GM15510 (cell line): ENCODE measurements around the gene DDX31.

Experiments
- POLR2A ChIP-seq: IDR thresholded peaks from 3 replicates; pipeline ENCODE4 v1.6.1; 2011; ENCODE audit warnings: borderline replicate concordance; ENCODE audit not compliant: insufficient read length; ENCODE audit errors: extremely low read depth

The DDX31 gene

GRCh38 chr9:132556235-132556634, 113.5 kb downstream of the DDX31 start:
- TF ChIP-seq POLR2A, result no peak

- no peak for TF ChIP-seq POLR2A
These were observed 114.3 kb downstream of the DDX31 start for GRCh38 chr9:132555528-132555927.

GRCh38 chr9:132554755-132555154, 115.0 kb downstream of the DDX31 start:
- TF ChIP-seq POLR2A, result no peak

- no peak for TF ChIP-seq POLR2A
These were observed 117.7 kb downstream of the DDX31 start for GRCh38 chr9:132552041-132552440.

GRCh38 chr9:132551556-132551955, 118.2 kb downstream of the DDX31 start:
- no peak for TF ChIP-seq POLR2A

GRCh38 chr9:132548751-132549640, 120.8 kb downstream of the DDX31 start:
- TF ChIP-seq POLR2A, result no peak

- no peak for TF ChIP-seq POLR2A
These were observed 121.6 kb downstream of the DDX31 start for GRCh38 chr9:132547976-132548730.

- TF ChIP-seq POLR2A, result no peak
These were observed 122.3 kb downstream of the DDX31 start for GRCh38 chr9:132547436-132547835.

GRCh38 chr9:132547052-132547431, 122.7 kb downstream of the DDX31 start:
- TF ChIP-seq POLR2A, result no peak

GRCh38 chr9:132546148-132547051, 123.4 kb downstream of the DDX31 start:
- TF ChIP-seq POLR2A, result no peak

- TF ChIP-seq POLR2A, result no peak
These were observed 124.2 kb downstream of the DDX31 start for GRCh38 chr9:132545578-132545977.

GRCh38 chr9:132543960-132544359, 125.8 kb downstream of the DDX31 start:
- TF ChIP-seq POLR2A, result no peak

- TF ChIP-seq POLR2A, result no peak
These were observed 126.5 kb downstream of the DDX31 start for GRCh38 chr9:132543251-132543650.
